Neural crest cell (in vitro differentiated cells): ENCODE data around the gene ODAD4. TPM values are rescaled to one million over a fixed set of nuclear protein-coding genes. Genes with fewer than 3 reads are reported as not detected.
A peak's percentile ranks its signal among the peaks of the same experiment; 100 is the strongest.

Experiments used
- DNase-seq: peaks from one replicate; pipeline ENCODE4 v3.0.0; 2021; ENCODE audit warnings: low read depth, mixed read lengths, low spot score
- H3K27ac Mint-ChIP-seq: one replicate; pipeline ENCODE4 v1.8.0; 2021; ENCODE audit warnings: mild to moderate bottlenecking, mixed read lengths; ENCODE audit not compliant: unreplicated experiment
- H3K27me3 Mint-ChIP-seq: 2 replicates; pipeline ENCODE4 v1.8.0; 2021; ENCODE audit warnings: low read depth, mild to moderate bottlenecking, mixed read lengths
- H3K36me3 Mint-ChIP-seq: 2 replicates; pipeline ENCODE4 v1.8.0; 2021; ENCODE audit warnings: low read depth, mild to moderate bottlenecking, mixed read lengths
- H3K4me1 Mint-ChIP-seq: 2 replicates; pipeline ENCODE4 v1.8.0; 2021; ENCODE audit warnings: mixed read lengths
- H3K4me3 Mint-ChIP-seq: one replicate; pipeline ENCODE4 v1.8.0; 2021; ENCODE audit warnings: mild to moderate bottlenecking, mixed read lengths
- H3K9me3 Mint-ChIP-seq: 2 replicates; pipeline ENCODE4 v1.8.0; 2021; ENCODE audit warnings: mixed read lengths
- total RNA-seq: library from RNA; stranded (reverse); gene quantifications from 2 replicates; pipeline ENCODE4 v1.2.1, GENCODE V29; 2021
- TF ChIP-seq, protein P1 (sequence below): fragments of 200-600 bp; sonication (generic); conservative IDR thresholded peaks from 2 replicates; pipeline ENCODE4 v1.5.0; 2021; ENCODE audit warnings: antibody characterized with exemption, mild to moderate bottlenecking

ODAD4 gene
- total RNA-seq, 1 donor from 2014 or later, result 4.8 TPM

DNA sequence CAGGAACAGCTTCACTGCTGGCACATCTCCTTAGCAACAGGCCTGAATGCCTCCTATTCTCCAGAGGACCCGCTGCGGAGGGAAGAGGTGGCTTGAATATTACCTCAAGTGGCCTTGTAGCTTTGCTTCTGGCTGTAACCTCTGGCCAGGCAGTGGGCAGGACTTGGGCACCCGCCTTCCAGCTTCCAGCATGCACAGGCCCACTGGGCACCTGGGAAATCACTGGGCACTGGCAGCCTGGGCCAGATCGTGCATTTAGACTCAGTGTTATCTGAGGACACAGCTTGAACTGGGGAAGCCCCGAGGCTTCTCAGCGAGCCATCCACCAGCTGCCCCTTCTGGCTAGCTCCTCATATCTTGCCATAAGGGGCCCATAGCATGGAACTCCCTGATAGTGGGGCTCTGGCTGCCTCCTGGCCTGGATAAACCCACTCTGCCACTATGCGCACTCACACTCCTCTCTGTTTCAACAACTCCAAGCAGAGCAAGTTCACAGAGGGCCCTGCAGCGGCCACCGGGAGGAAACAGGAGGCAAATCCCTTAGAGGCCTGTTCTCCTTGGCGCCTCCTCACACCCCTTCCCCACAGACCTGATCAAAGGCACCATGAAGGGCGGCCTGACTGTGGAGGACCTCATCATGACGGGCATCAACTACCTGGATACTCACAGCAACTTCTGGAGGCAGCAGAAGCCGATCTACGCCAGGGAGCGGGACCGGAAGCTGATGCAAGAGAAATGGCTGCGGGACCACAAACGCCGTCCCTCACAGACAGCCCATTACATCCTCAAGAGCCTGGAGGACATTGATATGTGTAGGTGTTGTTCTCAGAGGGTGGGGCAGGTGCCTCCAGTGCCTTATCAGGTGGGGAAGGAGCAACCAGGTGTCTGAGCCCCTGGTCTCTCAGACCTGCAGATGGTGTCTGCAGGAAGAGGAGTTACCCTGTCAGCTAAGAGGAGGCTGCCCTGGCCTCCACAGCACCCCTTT is 7.8 kb downstream of the ODAD4 start:
- Mint-ChIP-seq H3K27ac (no peak overlapping the region), H3K9me3 (no peaks in the 10 kb centered on the region), H3K4me3 (no peak overlapping the region), H3K27me3 (no peaks in the 10 kb centered on the region), H3K36me3 (no peaks in the 10 kb centered on the region), H3K4me1 (peaks cover 5% of the 10 kb centered on the region)
- DNase-seq, result no peak
- TF ChIP-seq, protein P1, sequence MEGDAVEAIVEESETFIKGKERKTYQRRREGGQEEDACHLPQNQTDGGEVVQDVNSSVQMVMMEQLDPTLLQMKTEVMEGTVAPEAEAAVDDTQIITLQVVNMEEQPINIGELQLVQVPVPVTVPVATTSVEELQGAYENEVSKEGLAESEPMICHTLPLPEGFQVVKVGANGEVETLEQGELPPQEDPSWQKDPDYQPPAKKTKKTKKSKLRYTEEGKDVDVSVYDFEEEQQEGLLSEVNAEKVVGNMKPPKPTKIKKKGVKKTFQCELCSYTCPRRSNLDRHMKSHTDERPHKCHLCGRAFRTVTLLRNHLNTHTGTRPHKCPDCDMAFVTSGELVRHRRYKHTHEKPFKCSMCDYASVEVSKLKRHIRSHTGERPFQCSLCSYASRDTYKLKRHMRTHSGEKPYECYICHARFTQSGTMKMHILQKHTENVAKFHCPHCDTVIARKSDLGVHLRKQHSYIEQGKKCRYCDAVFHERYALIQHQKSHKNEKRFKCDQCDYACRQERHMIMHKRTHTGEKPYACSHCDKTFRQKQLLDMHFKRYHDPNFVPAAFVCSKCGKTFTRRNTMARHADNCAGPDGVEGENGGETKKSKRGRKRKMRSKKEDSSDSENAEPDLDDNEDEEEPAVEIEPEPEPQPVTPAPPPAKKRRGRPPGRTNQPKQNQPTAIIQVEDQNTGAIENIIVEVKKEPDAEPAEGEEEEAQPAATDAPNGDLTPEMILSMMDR, result no peak

DNA sequence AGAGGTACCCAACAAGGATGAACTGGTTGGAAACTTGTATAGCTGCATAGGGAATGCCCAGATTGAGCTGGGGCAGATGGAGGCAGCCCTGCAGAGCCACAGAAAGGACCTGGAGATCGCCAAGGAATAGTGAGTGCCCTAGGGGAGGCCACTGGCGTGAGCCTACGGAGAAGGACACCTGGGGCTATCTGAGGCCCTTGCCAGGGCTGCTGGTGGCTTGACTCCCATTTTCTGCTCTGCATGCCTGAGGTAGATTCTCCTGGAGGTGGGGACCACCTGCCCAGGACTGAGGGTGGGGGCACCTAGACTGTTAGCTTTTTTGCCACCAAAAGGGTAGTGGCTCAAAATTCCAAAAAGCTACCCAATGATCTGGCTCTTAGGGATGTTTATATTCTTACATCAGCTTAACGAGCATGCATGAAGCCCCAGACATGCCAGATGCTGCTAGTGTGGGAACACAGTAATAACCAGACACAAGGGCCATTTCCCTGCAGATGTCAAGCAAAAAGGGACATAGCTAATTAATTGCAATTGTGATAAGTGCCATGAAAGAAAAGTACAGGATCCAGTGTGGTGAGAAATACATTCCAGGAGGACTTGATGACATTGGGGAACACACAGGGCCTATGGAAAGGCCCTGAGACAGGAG is 8.8 kb downstream of the ODAD4 start:
- no peak overlapping the region for H3K4me3 Mint-ChIP-seq
- H3K27me3 Mint-ChIP-seq, result no peaks in the 10 kb centered on the region
- no peaks in the 10 kb centered on the region for H3K9me3 Mint-ChIP-seq
- H3K27ac Mint-ChIP-seq, result no peak overlapping the region
- peaks cover 5% of the 10 kb centered on the region for H3K4me1 Mint-ChIP-seq
- DNase-seq, result no peak
- TF ChIP-seq, protein P1, result no peak
- no peaks in the 10 kb centered on the region for H3K36me3 Mint-ChIP-seq

DNA sequence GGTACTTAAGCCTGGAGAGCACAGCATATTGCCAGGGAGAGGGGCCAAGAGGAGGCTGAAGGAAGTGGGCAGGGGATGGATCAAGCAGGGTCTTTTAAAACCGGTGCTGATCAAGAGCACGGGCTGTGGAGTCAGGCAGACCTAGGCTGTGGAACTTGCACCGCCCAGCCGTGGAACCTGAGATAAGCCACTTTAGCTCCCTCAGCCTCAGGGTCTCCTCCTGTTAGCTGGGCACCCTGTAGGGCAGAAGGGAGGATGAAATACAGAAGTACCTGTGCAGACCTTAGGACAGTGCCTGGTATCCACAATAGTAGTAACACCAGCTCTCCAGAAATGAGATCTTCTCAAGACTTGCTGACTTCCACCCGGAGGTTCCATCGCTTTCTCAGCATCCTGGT is 9.3 kb downstream of the ODAD4 start:
- H3K27ac Mint-ChIP-seq, result no peak overlapping the region
- no peak overlapping the region for H3K4me3 Mint-ChIP-seq
- no peaks in the 10 kb centered on the region for H3K9me3 Mint-ChIP-seq
- no peaks in the 10 kb centered on the region for H3K27me3 Mint-ChIP-seq
- peaks cover 5% of the 10 kb centered on the region for H3K4me1 Mint-ChIP-seq
- DNase-seq, result no peak
- no peaks in the 10 kb centered on the region for H3K36me3 Mint-ChIP-seq
- TF ChIP-seq, protein P1, result no peak

DNA sequence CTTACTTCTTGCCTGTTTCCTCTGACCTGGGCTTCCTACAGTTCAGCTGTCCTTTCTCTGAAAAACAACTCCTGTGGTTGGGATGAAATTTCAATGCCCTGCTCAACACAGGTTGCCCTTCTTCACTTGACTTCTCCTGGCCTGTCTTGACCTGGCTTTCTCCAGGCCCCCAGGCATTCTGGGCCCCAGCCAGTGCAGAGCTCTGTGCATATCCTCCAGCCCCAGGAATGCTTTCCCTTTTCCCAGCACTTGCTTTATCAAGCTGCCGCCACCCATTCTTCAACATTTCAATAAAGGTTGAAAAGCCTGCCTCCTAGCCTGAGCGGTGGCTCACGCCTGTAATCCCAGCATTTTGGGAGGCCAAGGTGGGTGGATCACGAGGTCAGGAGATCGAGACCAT is 10.8 kb downstream of the ODAD4 start:
- Mint-ChIP-seq H3K9me3 (no peaks in the 10 kb centered on the region), H3K4me1 (peaks cover 5% of the 10 kb centered on the region), H3K4me3 (no peak overlapping the region), H3K36me3 (no peaks in the 10 kb centered on the region), H3K27me3 (no peaks in the 10 kb centered on the region), H3K27ac (peak overlapping the region; percentile 21)
- TF ChIP-seq, protein P1, result no peak
- DNase-seq, result no peak

DNA sequence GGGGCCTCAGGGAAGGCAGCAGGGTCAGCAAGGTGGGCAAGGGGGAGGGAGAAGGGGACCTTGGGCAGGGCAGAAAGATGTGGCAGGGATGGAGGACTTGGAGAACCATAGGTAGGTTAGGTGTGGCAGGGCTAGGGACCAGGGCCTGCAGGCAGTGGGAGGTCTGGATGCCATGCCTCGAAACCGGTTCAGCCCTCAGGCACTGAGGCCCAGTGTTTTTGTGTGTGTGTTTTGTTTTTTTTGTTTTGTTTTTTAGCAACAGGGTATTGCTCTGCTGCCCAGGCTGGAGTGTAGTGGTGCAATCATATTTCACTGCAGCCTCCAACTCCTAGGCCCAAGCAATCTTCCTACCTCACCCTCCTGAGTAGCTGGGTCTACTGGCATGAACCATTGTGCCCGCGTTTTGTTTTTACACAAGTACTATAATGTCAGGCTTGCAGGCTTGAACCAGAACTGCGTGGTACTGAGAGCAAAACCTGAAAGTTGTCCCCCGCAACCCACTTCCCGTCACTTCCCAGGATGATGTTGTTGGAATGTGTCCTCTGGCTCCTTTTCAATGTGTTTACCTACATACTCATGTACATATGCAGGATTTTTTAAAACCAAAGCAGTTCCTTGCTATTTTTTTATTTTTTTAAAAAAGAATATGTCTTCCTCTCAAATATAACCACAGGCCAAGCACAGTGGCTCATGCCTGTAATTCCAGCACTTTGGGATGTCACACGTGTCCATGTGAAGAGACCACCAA is 12.4 kb downstream of the ODAD4 start:
- H3K4me3 Mint-ChIP-seq, result no peak overlapping the region

More for the DNA sequence above, 12.4 kb downstream of the ODAD4 start:
- no peaks in the 10 kb centered on the region for H3K9me3 Mint-ChIP-seq
- no peak for DNase-seq
- no peak overlapping the region for H3K27ac Mint-ChIP-seq
- TF ChIP-seq, protein P1, result no peak
- no peaks in the 10 kb centered on the region for H3K27me3 Mint-ChIP-seq
- peaks cover 5% of the 10 kb centered on the region for H3K4me1 Mint-ChIP-seq
- no peaks in the 10 kb centered on the region for H3K36me3 Mint-ChIP-seq
